ENCODE measurements around the gene SMIM3. TPM values are rescaled to one million over a fixed set of nuclear protein-coding genes. Genes with fewer than 3 reads are reported as not detected.

Gene SMIM3
- polyA plus RNA-seq, 2 of the 4 experiments (the other 2 are of a cell fraction) = 4.5 to 4.6 TPM

- TF ChIP-seq HOXA7 (CRISPR knock-in tag; IDR thresholded peaks at IDR 0.05) (no peak), ELK1 (IDR thresholded peaks at IDR 0.05; ENCODE audit: low read depth, low read length) (no peak), NFE2L2 (conservative IDR thresholded peaks at IDR 0.05; ENCODE audit: low read length) (no peak), MAFK (IDR thresholded peaks at IDR 0.05; ENCODE audit: partially characterized antibody) (no peak)
Observed at GRCh38 chr5:150750469-150750868, 28.1 kb upstream of the SMIM3 start (continued).

GRCh38 chr5:150751096-150751891 is 27.3 kb upstream of the SMIM3 start:
- Histone ChIP-seq H3K27ac (no peak overlapping the region), H3K4me3 (no peak overlapping the region), H3K4me2 (no peak overlapping the region), H3K9me3 (no peaks in the 10 kb centered on the region), H3K4me1 (0 out of 3 replicates have a peak, but pooled peaks cover 4% of the 10 kb centered on the region)
- no peak for TF ChIP-seq CHD4 (IDR thresholded peaks at IDR 0.05; ENCODE audit: borderline replicate concordance)
- TF ChIP-seq EHF (CRISPR knock-in tag; IDR thresholded peaks at IDR 0.05) = no peak
- no peak for TF ChIP-seq CBX2 (IDR thresholded peaks at IDR 0.05; ENCODE audit: borderline replicate concordance, low read depth)
- TF ChIP-seq ZC3H11A (IDR thresholded peaks at IDR 0.05) = no peak
- no peak for TF ChIP-seq NR3C1 (IDR thresholded peaks at IDR 0.05)
- no peak for TF ChIP-seq CEBPB (IDR thresholded peaks at IDR 0.05)
- TF ChIP-seq GATA3 (IDR thresholded peaks at IDR 0.05; ENCODE audit: borderline replicate concordance) = no peak
- TF ChIP-seq ESRRA (IDR thresholded peaks at IDR 0.05; ENCODE audit: borderline replicate concordance, low read length) = no peak
- no peak for TF ChIP-seq REST (IDR thresholded peaks at IDR 0.05)
- TF ChIP-seq CBX8 (IDR thresholded peaks at IDR 0.05) = no peak
- no peak for TF ChIP-seq HOXB5 (CRISPR knock-in tag; IDR thresholded peaks at IDR 0.05)
- no peak for TF ChIP-seq FOXS1 (CRISPR knock-in tag; IDR thresholded peaks at IDR 0.05)
- no peak for TF ChIP-seq HDAC2 (IDR thresholded peaks at IDR 0.05)
- no peak for TF ChIP-seq FOSL2 (IDR thresholded peaks at IDR 0.05)
- no peak for TF ChIP-seq FOSL2 (CRISPR knock-in tag; IDR thresholded peaks at IDR 0.05)
- TF ChIP-seq, protein P1, sequence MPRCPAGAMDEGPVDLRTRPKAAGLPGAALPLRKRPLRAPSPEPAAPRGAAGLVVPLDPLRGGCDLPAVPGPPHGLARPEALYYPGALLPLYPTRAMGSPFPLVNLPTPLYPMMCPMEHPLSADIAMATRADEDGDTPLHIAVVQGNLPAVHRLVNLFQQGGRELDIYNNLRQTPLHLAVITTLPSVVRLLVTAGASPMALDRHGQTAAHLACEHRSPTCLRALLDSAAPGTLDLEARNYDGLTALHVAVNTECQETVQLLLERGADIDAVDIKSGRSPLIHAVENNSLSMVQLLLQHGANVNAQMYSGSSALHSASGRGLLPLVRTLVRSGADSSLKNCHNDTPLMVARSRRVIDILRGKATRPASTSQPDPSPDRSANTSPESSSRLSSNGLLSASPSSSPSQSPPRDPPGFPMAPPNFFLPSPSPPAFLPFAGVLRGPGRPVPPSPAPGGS (IDR thresholded peaks at IDR 0.05) = no peak
- no peak for TF ChIP-seq PBX3 (IDR thresholded peaks at IDR 0.05)
- ChIA-PET CTCF (interaction anchor here (0.8 to 1.0 kb wide), 2 partner anchors 11 to 27 kb away, joined by 3 to 4 read pairs; partner anchors contain the start of gene SMIM3), POLR2A (interaction anchor here (1.2 kb wide), 1 partner anchor 39 kb away, joined by 4 read pairs; no protein-coding TSS in a partner anchor)
- 88% methylated on average over 3 of the region's 3 CpGs for WGBS (ENCODE audit: missing lambda C conversion rate)
- ATAC-seq (no peak), FAIRE-seq (no peak), DNase-seq (ENCODE audit: low read depth in 1 of 2, low spot score in 1 of 2) (no peak)

Measured in A549 (cell line).